ENCODE data around the gene PRKG2.

PRKG2 gene

GRCh38 chr4:81040012-81040659 lies 174.9 kb downstream of the PRKG2 start:
- peak overlapping the region in 1 of 3 experiments; percentile 20 for H3K4me3 Mint-ChIP-seq
- H3K27me3 Mint-ChIP-seq (ENCODE audit: low read depth): peaks cover 35% of the 10 kb centered on the region
- peak overlapping the region in 1 of 3 experiments; percentile 51 for H3K27ac Mint-ChIP-seq
- no peaks in the 10 kb centered on the region for H3K4me1 Mint-ChIP-seq
- no peaks in the 10 kb centered on the region for H3K9me3 Mint-ChIP-seq
- peak; percentile 73 to 83 (median 80) for TF ChIP-seq CTCF (IDR thresholded peaks at IDR 0.05; ENCODE audit: unreplicated experiment in 3 of 3)
- H3K36me3 Mint-ChIP-seq (ENCODE audit: low read depth): no peaks in the 10 kb centered on the region

- peak overlapping the region in 2 of 3 experiments; percentile 16 to 51 for H3K27ac Mint-ChIP-seq
- no peaks in the 10 kb centered on the region for H3K4me1 Mint-ChIP-seq
- H3K27me3 Mint-ChIP-seq (ENCODE audit: low read depth): peaks cover 37% of the 10 kb centered on the region
- no peak overlapping the region for H3K4me3 Mint-ChIP-seq
- no peaks in the 10 kb centered on the region for H3K9me3 Mint-ChIP-seq
- no peaks in the 10 kb centered on the region for H3K36me3 Mint-ChIP-seq (ENCODE audit: low read depth)
- no peak for TF ChIP-seq CTCF (IDR thresholded peaks at IDR 0.05; ENCODE audit: unreplicated experiment in 3 of 3)
Measured at GRCh38 chr4:81039351-81039972, 175.6 kb downstream of the PRKG2 start.

GRCh38 chr4:81038636-81039350 lies 176.2 kb downstream of the PRKG2 start:
- TF ChIP-seq CTCF (IDR thresholded peaks at IDR 0.05; ENCODE audit: unreplicated experiment in 3 of 3): no peak
- H3K4me3 Mint-ChIP-seq: no peak overlapping the region
- H3K27me3 Mint-ChIP-seq (ENCODE audit: low read depth): peaks cover 44% of the 10 kb centered on the region
- no peaks in the 10 kb centered on the region for H3K4me1 Mint-ChIP-seq
- no peaks in the 10 kb centered on the region for H3K36me3 Mint-ChIP-seq (ENCODE audit: low read depth)
- H3K9me3 Mint-ChIP-seq: no peaks in the 10 kb centered on the region
- H3K27ac Mint-ChIP-seq: peak overlapping the region; percentile 3 to 51 (median 16)
